NCI-H2196 (cell line): Measurements from ENCODE around the gene MRRF.
A peak's percentile ranks its signal among the peaks of the same experiment; 100 is the strongest.
"Not testable (repeated sequence)": the region's sequence is repeated elsewhere in the genome, so short reads cannot be mapped to it uniquely, and the experiment has no call there.

Source experiments
- DNase-seq: peaks from one replicate; lab custom pipeline; 2025; ENCODE audit not compliant: unreplicated experiment; lab: John Stamatoyannopoulos, UW

The MRRF gene

DNA sequence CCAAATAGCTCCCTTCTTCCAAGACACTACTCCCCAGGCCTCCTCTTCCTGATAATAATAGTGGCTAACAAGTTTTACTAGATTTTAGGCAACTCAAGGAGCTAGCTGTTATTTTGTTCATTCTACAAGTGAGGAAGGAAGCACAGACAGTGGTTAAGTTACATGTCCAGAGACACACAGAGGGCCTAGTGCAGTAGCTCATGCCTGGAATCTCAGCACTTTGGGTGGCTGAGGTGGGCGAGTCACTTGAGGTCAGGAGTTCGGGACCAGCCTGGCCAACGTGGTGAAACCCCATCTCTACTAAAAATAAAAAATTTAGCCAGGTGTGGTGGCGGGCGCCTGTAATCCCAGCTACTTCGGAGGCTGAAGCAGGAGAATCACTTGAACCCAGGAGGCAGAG, 65.8 kb downstream of the MRRF start:
- DNase-seq = not testable (repeated sequence)

DNA sequence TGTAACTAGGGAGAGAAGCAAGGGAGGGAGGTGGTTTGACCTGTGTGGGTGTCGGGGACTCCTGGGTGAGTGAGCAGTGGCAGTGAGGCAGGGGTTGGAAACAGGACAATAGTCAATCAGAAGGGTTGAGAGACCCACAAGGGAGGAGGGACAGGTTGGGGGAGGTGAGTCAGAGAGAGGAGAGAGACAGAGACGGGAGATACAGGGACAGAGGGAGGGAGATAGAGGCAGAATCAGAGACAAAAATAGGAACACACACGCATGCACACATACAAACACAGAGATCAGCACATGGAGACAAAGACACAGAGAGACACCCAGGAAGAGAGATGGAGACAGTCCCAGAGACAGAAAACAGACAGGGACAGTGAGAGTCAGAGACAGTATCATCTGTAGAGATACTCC, 66.8 kb downstream of the MRRF start:
- no peak for DNase-seq

DNA sequence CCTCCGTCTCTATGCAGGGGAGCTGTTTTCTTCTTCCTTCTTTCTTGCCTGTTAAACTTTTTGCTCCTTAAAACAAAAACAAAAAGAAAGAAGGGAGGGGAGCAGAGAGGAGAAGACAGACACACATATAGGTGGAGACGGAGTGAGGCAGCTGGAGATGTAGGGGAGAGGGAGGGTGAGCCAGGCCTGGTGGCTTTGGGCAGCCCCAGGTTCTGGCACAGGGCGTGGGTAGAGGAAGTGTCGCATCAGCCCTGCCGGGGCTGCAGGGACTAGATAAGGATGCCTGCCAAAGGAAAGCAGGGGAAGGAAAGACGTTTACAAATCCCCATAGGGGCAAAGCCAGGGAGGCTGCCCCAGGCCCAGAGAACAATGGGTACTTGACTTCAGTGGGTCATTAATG, 67.4 kb downstream of the MRRF start:
- DNase-seq = no peak

DNA sequence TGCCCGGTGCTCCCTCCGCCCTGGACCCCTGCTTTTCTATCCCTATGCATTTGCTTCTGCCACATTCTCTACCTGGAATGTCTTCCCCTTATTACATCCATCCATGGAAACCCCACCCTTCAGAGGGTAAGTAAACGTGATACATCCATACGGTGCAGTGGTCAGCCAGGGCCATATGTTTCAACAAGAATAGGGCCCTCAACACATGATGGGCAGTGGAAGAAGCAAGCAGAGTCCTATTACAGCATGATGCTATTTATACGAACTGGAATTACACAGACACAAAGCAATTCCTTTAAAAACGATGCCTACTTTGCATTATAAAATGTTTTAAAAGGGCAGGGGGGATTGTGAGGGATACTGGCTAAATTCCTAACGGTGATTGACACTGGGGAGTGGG, 68.0 kb downstream of the MRRF start:
- no peak for DNase-seq

DNA sequence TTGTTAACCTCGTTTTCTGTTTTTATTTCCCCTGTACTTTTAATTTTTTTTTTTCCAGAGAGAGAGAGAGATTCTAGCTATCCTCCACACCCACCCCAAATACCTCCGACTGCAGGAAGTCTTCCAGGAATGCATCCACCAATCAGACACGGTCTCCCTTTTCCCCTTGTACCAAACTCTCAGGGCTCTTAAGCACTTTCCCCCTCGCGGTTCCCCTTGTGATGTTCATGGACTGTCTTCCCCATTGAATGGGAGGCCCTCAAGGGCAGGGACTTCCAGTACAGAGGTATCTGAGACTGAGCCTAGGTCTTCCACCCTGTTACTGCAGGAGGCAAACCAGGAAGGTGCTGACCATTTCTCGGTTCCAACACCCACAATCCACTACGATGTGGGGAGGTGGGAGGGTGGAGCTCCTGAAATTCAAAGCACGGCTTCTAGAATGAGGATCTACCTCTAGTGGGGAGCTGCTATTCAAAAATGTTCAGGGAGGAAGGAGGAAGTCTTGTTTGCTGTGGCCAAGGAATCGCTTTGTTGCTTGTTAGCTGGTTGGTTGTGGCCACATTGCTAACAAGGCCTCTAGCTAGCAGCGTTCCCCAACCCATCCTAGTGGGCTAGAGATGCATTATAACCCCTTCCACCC, 68.6 kb downstream of the MRRF start:
- DNase-seq = no peak

DNA sequence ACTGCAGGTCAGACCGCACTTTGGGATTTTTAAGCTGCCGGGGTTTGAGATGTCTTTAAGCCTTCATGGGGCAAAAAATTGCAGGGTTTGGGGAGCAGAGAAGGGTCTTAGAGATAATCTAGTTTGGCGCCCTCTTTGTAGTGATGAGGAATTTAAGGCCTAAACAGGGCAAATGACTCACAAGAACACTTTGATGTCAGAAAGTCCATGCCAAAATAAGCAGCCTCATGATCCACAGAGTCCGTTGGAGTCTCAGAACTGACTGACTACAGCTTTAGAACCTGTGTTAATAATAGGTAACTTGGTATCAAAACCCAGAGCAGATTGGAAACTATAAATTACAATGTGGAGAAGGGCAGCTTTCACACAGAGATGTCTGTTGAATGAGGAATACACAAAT, 70.2 kb downstream of the MRRF start:
- DNase-seq = no peak

DNA sequence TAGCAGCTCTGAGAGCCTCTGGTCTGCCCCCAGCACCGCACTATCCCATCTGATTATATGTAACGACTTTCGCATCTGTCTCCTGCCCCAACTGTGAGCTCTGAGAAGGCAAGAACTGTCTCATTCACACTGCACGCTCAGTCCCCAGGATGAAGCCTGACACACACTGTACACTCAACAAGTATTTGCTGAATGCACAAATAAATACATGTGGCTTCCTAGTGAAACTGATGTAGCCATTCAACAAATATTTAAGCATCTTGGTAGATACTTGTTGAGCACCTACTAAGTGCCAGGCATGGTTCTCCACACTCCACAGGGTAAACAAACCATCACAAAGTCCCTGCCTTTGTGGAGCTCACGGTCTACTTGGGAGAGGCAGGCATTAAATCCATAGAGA, 71.5 kb downstream of the MRRF start:
- no peak for DNase-seq

DNA sequence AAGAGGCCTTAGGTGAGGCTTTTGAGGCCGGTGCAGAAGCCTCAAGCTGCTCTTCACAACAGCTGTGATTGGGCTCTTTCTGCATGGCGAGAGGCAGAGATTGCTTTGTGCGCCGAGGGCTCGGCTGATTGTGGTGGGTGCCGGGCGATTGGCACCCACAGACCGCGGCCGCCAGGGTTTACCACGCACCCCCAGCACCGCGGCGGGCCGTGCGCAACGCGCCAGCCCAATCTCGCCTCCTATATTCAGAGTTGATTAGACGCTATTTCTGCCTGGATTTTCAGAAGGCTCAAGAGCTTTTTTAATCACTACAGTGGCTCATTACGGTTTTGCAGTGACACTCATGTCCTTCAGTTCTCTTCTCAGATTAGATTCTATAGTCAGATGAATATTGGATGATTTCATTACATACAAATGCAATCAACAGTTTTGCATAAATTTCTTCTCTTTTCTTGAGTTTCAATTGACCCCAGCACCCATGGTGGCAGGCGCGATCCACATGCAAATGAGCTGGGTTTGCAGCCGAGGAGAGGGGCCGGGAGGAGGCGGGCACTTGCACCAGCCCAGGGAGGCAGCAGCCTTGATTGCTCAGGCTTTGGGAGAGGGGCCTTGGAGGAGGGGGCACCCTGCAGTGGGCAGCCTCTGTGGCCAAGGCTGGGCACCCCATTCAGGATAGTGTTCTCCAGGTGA, 72.3 kb downstream of the MRRF start:
- DNase-seq = no peak

DNA sequence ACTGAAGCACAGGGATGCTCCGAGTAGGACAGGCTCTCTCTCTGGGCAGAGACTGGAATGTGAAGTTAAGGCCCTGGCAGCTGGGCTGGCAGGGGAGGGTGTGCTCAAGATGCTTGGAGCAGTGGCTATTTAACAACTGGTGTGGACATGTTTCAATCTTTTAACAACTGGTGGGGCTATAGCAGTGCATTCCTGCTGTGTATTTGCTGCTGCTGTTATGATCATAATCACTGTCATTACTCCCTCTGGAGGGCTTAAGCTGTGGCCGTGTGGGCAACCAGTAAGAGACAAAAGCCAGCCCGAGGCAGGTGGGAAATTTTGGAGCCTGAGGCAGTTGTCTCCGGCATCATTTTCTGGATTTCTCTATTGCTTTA, 72.9 kb downstream of the MRRF start:
- DNase-seq = no peak

DNA sequence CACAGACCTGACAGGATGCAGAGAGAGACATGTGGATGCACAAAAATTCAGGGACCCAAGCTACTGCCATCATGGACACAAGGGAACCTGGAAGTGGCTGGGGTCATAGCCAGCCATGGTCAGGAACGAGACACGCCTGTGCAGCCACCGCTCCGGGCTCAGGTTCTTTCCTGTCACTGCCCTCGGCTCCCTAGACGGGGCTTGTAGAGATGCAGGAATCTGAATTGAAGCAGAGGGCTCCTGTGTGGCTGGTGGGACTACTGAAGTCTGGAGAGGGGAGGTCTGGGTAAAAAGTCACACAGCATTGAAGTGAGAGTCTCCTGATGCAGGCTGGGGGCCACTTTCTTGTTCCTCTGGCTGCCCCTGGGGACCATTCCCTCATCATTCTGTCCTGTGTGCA, 73.9 kb downstream of the MRRF start:
- DNase-seq = no peak

DNA sequence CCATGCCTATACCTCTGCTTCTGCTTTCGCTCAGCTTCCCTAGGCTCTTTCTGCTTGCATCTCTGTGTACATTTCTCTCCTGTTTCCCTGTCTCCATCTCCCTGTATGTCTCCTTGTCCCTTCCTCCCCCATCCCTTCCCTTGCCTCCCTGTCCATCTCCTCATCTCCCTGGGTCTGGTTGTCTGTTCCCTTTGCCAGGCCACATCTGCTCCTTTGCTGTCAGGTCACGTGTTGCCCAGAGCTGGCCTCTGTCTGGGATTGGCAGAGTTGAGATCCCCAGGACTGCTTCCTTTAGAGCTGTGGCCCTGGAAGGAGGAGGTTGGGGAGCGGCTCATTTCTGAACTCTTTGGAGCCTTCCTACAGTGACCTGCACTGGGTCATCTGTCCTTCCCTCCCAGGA, 74.3 kb downstream of the MRRF start:
- no peak for DNase-seq

DNA sequence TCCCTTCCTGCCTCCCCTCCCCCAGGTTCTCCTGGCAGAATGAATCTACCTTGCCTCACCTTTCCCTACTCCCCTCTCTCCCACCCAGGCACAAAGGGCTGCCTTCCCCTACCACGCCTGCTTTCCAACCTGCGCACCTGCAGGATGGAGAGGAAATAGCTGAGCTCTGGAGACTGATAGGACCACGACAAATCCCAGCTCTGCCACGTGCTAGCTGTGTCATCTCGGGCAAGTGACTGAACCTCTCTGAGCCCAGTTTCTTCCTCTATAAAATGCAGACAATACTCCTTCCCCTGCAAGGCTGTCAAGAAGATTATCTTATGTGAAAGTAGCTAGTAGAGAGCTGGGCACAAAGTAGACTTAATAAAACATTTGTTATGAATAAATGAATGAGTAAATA, 74.9 kb downstream of the MRRF start:
- no peak for DNase-seq

DNA sequence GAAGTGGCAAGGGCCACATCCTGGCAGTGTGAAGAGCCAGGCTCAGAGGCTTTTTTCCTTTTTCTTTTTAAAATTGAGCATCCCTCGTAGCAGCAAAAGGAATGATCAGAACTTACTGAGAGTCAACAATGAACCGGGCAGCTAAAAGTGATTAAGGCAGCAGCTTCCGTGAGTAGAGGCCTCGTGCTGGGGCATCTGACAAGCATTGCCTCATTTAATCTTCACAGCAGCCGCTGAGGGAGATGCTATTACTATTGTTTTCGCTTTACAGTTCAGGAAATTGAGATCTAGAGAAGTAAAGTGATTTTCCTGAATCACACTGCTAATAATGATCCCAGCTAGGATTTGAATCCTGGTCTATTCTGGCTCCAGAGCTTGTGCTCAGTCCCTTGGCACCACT, 75.5 kb downstream of the MRRF start:
- no peak for DNase-seq

DNA sequence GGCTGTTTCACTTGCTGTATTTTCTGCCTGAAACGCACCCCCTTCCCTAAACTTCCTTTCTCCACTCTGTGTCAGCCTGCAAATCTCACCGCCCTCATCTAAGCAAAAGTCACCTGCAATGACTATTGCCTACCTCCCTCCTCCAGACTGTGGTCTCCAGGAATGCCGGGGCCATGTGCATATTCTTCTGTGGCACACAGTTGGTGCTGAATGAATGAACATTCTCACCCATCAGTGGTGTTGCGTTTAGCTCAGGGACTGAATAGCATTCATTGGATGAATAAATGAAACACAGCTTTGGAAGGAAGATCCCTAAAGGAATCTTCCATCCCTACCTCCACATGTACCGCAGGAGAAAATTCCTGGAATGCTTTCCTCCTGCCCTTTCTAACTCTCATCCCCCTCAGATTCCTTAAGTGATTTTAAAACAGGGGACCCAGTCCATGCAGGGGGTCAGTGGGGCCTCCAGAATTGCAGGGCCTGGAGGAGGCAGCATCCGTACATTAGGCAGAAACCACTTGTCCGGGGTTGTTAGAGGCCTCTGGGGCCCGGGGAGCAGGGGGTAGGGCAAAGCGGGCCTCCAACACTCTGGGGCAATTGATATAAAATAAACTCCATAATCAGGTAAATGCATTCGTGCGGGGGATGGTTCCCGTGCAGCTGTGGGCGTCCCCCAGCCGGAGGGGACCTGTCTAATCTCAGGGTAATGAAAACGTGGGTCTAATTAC, 77.8 kb downstream of the MRRF start:
- DNase-seq = no peak

DNA sequence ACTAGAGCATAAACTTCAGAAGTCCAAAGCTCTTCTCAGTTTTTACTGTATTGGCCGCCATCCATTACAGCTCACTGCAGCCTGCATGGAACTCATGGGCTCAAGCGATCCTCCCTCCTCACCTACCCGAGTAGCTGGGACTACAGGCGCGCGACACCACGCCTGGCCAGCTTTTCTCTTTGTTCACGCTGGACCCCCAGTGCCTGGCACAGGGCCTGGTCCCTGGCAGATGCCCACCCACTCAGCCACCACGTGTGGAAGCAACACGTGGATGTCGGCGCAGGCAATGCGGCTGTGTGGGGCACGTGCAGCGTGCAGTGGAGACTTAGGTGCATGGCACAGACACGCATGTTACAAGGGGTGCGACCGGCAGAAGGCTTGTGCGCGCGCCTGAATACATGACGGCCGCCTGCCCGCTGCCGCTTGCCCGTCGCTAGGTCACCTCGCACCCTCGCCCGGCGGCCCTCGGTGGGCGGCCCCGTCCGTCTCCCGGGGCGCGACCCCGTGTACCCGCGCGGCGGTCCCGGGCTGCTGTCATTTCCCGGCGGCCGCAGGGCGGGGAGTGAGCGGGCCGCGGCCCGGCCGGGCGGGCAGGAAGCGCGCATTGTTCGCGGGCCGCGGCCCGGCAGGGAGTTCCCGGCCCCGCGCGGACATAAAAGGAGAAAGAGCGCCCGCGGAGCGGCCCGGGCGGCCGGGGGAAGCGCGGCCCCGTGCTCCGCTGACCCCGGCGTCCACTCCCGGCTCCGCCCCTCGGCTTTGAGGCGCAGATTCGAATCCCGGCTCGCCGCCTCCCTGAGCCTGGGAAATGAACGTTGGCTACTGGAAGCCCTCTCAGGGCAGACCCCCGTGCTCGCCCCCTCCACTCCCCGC, 82.0 kb downstream of the MRRF start:
- DNase-seq = peak; percentile 40

DNA sequence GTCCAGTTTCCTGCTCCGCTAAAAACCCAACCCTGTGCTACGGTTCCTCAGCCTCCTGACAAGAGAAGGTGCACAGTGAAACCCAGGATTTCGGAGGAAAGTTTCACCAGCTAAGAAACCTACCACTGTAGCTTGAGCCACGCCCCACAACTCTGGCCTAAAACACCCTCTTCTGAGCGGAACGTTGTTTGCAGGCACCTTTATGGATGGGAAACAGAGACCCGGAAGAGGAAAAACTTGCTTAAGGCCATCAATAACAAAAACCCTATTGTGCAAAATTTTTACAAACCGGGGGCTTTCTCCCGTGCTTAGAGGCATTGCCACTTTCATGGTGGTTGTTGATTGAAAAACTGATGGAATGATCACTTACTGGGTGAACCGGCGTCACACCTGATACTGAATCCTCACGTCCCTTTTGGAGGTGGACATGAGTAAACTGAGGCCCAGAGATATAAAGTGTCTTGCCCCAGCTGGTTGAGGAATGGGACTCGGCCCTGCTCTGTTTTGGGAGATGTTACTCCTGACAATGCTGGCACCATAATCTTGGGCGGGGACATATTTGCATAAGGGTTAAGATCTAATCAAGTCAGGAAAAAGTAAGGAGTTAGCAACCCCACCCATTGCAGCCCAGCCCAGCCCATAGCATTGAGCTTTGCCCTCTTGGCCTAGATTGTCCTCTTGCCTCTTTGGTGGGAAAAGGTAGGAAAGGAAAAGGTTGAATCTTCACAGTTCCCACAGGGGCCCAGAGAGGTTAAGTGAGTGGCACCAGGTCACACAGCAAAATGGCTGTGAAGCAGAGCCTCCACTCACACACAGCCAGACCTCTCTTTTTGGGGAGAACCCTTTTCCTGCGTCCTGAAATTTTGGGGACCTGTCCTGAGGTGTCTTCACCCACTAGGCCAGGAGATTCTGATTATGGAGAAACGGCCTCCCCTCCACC, 82.9 kb downstream of the MRRF start:
- DNase-seq = no peak

DNA sequence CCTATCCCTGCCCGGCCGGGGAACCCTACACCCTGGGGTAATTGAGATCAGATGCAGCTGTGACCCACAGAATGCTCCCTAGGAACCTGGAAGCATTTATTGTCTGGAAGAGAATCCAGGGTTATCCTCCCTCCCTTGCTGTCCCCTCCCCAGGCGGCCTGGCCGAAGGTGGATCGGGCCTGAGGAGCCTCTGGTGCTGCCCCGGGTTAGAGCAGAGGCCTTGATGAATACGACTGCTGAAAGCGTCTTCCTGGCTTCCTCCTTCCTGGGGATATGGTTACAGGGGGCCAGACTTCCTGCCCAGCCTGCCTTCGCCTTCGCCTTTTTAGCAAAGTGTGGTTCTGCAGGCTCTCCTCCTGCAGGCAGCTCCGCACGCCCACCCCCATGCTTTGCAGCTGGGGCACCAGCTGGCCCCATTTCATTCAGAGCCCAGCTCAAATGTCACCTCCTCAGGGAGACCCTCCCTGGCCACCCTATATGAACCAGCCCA, 83.7 kb downstream of the MRRF start:
- DNase-seq = no peak

DNA sequence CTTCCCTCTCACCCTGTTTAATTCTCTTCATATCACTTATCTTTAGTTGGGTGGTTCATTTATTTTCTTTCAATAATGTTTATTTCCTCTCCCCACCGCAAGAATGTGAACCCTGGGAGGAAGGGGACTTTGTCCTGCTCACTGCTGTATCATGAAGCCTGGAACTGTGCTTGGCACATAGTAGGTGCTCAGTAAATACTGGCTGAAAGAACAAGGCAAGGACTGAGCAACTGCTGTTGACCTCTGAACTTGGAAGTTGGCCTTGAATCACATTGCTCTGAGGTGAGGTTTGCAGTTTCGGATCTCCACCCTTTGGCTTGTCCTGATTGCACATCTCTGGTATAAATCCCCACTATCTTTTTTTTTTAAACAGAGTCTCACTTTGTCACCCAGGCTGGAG, 84.1 kb downstream of the MRRF start:
- DNase-seq = no peak

DNA sequence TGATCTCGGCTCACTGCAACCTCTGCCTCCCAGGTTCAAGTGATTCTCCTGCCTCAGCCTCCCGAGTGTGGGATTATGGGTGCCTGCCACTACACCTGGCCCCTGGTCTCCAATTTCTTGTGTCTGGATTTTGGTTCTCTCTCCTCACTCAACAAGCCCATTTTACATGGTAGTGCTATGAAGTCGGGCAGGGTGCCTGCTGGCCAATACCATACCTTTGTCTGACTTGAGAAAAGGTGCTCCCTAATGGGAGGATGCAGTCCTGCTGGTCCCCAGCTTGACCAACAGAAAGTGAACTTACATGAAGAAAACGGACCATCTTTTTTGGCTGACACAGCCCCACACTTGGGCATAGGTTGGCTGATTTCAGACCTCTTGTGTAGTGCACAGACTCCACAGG, 84.5 kb downstream of the MRRF start:
- no peak for DNase-seq
